Panc1 (cell line): Measurements from ENCODE around the gene MRPL11.

ENCODE experiments used
- CTCF ChIP-seq: fragments of 450-650 bp; IDR thresholded peaks from 2 replicates; pipeline ENCODE4 v1.5.1; 2017; ENCODE audit warnings: mild to moderate bottlenecking
- POLR2AphosphoS5 ChIP-seq: IDR thresholded peaks from 2 replicates; pipeline ENCODE4 v1.6.1; 2012; ENCODE audit warnings: mild to moderate bottlenecking, low read depth, low read length, moderate library complexity
- REST ChIP-seq, 2 experiments: IDR thresholded peaks; 2 replicates each; pipeline ENCODE4 v1.6.1; 2011 to 2012; ENCODE audit warnings: low read depth in 2 of 2, control low read depth in 1 of 2, low read length in 1 of 2, mild to moderate bottlenecking in 1 of 2, moderate library complexity in 1 of 2; ENCODE audit not compliant: insufficient read depth in 1 of 2

DNA sequence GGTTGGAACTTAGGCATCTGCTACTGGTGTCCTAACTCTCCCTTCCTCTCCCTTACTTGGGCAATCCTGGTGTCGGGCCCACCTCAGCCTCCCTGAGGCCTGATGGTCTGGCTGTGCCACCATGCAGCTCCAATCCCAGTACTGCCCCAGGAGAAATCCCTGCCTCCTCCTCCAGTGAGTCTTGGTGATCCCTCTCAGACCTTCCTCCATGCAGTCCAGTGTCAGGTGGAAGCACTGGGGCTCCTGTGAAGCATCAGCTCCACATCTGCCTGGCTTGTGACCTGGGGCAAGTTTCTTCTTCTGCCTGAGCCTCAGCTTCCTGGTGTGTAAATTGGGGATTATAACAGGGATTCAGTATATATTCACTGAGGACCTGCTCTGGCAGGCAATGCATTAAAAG lies 26.3 kb upstream of the MRPL11 start:
- TF ChIP-seq CTCF = no peak
- no peak for TF ChIP-seq POLR2AphosphoS5
- no peak for TF ChIP-seq REST (IDR thresholded peaks at IDR 0.05; ENCODE audit: insufficient read depth in 1 of 2, low read depth in 2 of 2, low read length in 1 of 2)
